NCI-H526 (cell line): Measurements from ENCODE around the gene STRIT1.

ENCODE experiments used
- DNase-seq, 2 experiments: peaks; one replicate each; lab custom pipeline; 2025; lab: John Stamatoyannopoulos, UW

Gene STRIT1

DNA sequence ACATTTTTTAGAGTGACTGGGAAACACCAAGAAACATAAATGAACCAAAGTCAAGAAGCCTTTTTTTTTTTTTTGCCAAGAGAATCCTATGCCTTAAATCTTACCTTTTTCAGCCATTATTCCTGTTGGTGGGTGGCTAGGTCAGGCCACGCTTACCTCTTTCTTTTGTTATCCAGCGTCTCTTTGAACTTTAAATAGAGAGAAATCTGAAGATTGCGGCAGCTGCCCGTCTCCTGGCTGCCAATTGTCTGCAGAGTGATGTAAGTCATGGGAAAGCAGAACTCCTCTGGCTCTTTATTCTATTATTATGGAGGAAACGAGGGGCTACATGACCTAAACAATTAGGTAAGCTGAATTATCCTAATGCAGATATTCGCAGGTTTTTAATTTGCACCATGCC, at the start of gene STRIT1:
TSS of gene STRIT1 (minus strand) at position 168 of the 400 bp plus-strand sequence.
- no peak for DNase-seq

DNA sequence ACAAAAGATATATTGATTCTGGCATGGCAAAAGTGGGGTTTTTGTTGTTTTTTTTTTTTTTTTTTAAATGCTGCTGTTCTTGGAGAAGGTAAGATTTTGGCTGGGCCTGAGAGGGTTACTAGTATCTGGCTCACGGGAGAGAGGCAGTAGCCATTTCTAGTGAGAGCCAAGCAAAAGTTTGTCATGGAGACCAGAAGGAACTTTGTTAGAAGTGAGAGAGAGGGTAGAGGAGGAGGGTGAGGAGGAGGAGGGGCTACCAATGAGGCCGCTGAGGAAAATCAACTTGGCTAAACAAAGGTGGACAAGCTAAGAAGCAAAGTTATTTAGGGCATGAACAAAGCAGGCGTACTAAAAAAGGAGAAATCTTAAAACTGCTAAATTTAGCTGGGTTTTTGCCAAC, 48.9 kb upstream of the STRIT1 start:
- no peak for DNase-seq

DNA sequence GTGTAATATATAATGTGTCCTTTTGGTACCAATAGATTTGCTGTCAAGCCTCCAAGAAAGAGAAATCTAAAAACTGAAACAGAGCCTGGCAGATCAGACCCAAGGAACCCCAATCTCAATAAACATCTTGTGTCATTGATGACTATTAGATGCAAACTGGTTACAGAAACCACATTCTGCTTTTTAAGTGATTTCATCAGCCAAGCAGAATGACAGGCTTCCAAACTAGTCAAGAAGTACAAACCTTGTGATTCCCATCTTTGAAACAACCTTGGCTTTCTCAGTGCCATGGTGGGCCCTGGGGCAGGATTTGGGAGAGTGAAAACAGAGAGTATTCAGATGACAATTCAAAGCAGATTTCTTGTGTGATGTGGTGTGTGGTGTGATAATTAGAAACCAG, 45.6 kb upstream of the STRIT1 start:
- no peak for DNase-seq

DNA sequence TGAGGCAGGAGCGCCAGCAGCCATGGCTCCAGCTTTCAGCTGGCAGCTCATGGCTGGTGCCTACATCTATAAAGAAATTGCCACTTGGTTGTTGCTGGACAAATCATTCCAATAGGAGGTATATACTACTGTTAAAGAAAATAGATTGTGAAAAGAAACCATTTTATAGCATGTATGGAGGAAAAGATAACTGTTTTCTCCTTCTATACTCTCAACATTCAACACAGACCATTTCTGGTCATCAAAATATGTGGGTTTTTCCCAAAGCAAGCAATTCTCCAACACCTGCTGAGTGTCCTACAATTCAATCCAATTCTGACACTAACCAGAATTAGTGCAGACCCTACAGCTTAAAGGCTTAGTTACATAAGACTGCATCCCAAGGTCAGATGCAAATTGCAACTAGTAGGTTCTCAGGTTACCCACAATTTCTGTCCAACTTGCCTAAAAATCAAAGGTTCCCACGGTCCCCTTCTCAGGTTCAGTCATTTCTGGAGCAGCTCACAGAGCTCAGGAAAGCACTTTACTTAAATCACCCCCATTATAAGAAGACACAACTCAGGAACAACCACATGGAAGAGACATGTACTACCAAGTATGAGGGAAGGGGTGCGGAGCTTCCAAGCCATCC, 42.4 kb upstream of the STRIT1 start:
- DNase-seq: no peak

DNA sequence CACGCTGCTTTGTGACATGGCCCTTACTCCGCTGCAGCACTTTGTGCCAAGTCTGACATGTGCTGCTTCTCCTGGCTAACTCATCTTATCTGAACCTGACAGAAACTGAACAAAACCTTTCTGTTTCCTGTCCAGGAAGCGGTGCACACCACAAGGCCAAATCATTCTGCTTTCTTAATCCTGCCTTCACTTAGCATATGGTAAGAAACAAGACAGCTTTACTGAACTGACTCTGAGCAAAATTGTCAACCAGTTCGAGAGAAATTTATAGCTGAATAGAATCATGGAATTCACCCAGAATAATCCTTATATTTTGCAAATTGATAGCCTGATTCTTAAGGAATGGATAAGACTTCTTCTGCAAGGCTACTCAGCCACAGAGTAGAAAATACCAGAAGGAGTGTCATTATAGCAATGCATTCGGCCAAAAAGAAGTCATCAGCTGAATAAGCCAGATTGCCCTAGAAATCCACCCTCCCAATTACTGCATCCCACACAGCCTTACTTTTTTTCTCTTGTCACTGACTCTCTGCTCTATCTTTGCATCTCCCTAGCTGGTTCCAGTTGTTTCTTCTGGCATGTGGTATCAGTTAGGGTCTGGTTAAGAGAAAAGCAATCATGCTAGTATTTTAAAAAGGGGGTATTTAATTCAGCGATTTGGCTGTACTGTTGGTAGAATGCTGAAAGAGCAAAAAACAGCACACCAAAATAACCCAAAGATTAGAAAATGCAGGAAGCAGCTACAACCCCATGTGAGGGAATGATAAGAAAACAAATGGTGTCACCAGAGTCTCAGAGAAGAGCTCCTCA, 41.6 kb upstream of the STRIT1 start:
- DNase-seq: no peak

DNA sequence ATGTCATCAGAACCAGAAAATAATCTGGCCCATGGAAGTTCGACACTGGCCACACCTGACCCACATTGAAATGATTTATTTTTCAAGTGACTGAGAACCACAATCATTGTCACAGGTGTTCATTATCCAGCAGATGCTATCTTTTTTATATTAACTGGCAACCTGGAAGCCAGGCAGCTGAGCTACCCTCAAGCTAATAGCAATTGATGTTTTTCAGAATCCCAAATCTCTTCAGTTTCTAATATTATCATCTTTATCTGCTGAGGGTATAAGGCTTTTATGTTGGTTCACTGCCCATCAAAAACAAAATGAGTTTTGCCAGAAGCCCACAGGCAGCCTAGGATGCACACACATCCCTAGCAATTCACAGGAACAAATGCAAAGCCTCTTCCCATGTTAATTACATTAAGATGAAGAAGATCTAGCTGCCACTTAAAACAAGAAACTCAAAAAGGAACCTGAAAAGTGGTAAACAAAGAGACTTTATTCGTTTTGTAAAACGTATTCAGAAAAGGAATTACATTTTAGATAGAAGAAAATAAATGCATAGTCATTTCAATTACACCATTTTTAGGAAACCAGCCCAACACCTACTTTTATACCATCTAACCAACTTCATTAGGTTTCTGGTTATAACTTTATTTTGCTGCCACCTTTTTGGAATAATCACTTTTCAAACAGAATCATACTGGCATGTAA, 40.9 kb upstream of the STRIT1 start:
- DNase-seq: no peak

DNA sequence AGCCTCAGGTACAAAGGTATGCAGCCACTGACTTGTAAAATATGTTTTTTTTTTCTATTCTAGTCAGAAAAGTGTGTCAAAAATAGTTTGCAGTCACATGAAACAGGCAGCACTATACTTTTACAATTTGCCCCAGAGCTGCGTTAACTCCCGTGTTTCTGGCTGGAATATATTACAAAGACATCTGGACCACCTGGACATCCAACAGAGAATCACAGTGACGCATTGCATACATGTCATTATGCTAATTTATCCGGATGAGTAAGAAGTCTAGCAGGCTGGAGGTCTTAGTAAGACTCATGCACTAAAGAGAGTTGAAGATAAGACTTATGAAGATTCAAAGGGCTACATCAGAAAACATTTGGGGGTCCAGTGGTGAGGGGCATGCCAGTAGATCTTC, 39.2 kb upstream of the STRIT1 start:
- DNase-seq: no peak

DNA sequence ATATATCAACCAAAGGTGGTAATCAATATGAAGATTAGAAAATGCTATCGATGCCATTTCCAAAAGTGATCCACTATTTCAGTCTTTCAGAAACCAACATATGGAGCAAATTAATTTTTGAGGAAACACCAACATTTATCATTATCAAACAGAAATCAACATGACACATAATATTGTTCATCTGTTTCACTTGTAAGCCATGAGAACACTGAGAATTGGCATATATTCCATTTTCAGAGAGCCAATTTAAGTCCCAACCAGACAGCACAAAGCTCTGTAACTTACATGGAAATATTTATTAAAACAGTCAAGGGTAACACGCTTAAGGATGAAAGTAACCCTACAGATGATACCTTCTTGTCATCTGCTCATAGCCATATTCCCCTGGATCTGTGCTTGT, 37.6 kb upstream of the STRIT1 start:
- DNase-seq: no peak

DNA sequence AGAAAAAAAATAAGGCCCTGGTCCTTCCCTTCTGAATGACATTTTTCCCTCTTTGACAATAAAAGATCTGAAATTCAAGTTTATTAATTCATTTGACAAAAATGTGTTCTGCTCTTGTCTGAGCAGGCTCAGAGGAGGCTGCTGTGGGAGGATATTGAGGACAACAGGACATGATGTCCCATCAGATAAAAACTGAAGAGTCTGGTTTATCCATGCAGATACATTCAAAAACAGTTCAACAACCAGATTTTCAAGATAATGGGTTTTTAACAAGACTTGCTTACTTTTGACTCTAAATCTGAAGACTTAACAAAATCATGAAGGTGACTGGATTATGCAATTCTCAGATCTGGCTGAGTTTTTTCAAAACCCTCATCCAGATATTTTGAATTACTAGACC, 36.9 kb upstream of the STRIT1 start:
- DNase-seq: no peak

DNA sequence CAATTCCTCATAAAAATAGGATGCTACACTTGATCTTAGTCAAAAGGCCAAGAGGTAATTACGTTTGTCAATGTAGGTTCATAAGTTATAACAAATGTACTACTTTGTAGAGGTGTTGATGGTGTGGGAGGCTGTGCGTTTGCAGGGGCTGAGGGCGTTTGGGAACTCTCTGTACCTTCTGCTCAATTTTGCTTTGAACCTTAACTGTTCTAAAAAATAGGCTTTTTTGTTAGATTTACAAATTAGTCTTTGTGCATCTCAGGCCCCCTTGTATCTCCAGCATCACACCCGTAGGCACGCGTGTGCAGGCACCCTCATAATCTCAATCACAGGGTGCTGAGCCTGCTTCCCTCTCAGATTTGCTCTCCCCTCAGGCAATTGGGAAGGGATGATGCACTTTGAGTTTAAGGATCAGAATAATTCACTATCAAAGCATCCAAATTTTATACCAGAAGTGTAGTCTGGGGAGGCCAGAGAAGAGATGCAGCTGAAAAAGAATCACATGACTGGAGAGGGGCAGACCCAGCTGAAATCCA, 36.1 kb upstream of the STRIT1 start:
- DNase-seq: no peak

DNA sequence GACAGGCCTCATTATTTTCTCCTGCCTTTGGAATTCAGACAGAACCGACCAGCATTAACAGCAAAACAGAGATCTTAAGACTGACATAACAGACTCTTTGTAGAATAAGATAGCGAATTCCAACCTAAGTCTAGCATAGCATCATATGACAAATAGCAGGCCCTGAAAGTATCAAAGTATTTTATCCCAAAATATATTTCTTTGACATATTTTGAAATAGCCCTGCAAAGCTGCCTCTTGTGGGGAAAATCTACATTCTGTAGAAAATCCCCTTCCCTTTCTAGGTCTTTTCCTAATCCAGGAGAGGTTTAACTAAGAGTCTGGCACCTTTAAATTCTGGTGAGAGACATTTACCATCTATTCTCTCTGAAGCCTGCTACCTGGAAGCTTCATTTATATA, 34.4 kb upstream of the STRIT1 start:
- DNase-seq: no peak

DNA sequence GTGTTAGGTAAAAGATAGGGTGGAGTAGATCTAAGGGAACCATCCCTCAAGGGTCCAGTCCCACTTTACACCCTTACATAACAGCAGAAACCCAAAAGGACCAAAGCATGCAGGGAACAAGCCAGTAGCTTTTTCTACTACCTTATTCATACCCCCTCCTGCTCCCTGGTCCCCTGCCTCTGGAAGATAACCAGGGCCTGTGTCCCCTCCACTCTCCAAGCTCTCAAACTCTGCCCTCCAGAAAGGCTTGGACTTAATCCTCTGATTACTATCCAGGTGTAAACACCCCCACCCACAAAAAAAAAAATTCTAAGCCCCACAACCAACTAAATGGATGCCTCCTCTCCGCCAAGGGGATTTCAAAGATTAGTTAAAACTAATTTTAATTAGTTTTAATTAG, 33.9 kb upstream of the STRIT1 start:
- DNase-seq: no peak

DNA sequence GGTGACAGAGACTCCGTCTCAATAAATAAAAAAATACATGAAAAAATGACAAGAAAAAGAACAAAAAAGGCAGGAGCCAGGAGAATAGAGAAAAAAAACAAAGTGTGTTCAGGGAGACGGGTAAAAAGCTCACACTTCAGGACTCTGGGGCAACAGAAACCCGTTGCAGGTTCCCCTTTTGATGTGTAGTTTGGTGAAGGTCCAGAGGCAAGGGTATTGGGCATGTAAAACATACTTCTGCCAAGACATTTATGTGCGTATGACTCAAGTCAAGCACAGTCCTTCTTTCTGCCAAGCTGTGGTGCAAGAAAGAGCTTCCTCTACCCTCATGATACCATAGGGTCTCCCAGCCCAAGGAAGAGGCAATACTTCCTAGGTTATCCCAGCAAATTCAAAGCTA, 33.4 kb upstream of the STRIT1 start:
- no peak for DNase-seq

DNA sequence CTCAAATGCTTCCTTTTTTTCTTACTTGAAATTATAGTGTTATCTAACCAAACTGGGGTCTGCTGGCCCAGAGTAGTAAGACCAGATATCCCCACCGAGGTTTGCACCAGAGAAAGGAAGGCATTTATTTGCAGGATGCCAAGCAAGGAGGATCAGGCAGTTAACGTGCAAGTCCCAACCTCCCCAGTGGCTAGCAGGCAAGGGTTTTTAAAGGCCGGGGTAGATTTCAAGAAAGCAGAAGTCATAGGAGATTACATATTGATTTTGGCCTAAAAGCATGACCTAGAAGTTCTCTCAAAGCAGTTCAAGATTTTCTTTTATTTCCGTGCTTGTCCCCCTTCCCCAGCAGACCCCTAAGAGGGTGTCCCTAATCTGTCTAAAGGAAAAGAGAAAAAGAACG, 32.8 kb upstream of the STRIT1 start:
- DNase-seq: no peak

DNA sequence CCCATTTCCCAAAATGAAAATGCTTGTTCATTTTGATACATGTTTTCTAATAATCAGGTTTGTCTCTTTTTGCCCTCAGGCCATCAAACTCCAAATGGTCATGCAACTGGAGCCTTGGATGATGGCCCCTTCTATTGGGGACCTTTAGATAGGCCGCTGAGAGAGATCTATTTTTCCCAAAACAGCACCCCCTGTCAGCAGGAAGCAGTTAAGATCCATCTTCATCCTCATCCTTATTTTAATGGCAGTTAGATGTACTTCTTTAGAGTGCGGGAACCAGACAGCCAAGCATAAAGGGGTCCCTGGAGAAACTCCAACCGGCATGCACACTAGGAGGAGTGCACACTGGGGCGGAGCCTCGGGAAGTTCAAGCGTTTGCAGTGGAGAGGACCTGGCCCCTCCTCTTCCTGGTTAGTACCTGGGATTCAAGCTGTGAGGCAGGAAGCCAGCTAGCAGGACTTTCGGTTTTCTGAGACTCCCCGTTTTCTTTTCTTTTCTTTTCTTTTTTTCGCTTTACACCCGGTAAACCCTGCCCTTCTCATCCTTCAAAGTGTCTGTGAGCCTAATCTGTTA, 31.9 kb upstream of the STRIT1 start:
- DNase-seq: no peak

DNA sequence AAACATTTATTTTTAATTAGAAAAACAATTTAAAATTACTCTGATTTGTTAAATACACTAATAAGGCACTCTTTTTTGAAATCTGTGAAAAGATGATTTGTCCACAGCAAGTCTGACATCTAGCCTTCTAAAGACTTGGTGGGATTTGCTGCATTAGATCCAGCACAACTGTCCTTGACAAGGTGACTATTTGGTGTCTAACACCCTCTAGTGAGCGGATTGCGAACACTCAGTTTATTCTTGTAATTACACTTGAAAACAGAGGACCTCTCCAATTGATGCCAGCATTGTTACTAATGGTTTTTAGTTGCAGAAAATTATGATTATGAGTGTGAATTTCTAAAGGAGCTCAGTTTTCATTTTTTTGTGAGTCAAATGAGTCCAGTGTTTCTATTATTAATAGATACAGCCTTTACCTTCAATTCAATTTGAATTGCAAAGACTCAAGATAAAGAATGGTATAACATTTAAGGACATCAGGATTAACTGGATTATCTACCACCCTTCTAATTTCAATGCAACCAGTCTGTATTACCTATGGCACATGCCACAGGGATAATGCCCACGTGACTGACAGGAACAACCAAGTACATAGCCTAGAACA, 29.7 kb upstream of the STRIT1 start:
- DNase-seq: peak; percentile 86 to 92

DNA sequence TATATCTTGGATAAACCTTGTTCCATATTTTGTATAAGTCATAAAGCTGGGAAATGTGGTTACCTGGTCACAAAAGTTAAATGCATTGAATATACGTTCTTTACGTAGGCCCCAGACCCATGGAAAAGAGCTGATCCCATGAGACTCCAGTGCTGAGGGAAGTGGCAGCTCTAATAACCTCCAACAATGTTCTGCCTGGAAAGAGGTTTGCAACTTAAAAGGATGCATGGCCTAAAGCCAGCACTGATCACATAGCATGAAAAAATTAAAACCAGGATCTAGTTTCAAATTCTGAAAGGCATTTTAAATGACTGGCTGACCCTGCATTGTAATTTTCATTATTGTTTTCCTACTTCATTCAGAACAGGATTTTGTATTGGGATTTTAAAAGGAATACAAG, 27.9 kb upstream of the STRIT1 start:
- peak in 1 of 2 experiments; percentile 24 for DNase-seq

DNA sequence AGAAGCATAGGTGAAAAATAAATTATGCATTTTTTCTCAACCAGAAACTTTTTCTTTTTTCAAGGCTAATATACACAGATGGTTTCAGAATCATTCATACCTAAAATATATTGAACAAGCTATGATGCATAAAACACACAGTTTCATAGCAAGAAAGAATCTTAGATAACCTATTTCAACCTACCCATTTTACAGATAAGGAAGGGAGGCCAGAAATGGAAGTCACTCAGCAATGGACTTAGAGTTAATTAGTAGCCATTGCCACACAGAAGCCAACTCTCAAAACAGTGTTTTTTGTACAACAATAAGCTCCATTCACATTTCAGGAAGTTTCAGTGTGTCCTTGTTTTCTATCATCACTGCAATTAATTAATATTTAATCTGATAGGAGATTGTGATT, 27.5 kb upstream of the STRIT1 start:
- DNase-seq: no peak

DNA sequence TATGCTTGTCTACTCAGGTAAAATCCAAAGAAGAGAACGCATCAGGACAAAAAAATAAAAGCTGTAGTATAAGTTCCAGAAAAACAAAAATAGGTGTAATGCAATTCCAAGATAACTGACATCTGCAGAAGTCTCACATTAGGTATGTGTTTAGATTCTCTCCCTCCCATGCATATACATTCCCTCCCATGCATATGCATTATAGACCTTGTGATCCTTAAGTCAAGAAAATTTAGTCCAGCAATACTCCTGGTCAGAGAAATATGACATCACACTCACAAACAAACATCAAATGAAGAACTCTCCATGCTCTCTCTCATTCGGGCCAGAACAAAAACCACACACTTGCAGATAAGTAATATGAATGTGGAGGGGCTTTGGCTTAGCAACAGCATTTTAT, 25.3 kb upstream of the STRIT1 start:
- DNase-seq: no peak

DNA sequence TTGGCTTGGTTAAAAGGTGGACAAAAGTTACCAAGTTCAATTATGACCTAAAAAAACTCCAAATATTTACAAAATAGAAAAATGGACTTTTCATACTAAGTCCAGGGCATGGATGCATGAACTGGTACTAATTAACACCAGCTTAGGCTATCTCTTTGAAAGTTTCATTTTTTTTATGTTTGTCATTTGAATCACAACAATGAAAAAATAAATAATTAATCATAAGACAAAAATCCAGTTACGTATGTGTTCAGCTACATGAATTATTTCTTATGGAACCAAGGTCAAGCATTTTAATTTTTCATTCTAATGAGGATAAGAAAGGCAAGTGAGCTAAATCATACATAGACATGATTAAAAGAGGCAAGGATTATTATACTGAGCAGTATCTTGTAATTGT, 23.7 kb upstream of the STRIT1 start:
- no peak for DNase-seq

DNA sequence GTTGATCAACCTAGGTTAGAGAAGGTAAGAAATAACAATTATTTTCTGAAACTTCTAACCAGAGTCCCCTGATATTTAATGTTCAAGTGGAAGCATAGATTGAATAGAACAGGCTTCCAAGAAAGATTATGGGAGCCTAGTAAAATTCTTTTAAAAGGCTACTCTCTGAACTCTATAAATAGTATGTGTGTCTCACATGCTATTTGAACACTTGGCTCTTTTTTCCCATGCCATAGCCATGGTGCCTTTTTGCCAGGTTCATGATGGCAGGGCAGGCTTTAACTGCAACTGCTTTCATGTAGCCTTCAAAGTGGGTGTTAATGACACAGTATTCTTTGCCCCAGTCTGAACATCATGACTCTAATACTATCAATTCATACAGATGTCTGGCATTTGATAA, 22.9 kb upstream of the STRIT1 start:
- no peak for DNase-seq

DNA sequence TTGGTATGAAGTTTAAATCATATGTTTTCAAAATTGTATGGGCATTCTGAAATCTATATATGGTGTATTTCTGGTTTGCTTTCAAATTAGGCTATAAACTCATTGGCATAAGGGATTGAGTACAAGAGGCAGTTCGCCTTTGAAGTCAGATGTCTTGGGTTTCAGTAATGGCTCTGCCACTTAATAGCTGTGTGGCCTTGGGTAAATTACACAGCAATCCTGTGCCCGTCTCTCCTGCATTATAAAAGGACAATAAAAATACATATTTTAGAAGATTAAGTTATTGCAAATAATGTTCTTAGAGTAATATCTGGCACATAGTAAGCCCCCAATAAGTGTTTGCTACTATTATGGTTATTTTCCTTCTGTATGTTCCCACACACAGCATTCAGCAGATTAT, 20.4 kb upstream of the STRIT1 start:
- no peak for DNase-seq
